GM18498 (cell line): ENCODE data around the gene CARF.
"Not testable (repeated sequence)": the region's sequence is repeated elsewhere in the genome, so short reads cannot be mapped to it uniquely, and the experiment has no call there.

ENCODE experiments used
- ATAC-seq: cut with Tn5 transposase; IDR thresholded peaks from one replicate; pipeline ENCODE4 v1.9.1; 2021; ENCODE audit warnings: mild to moderate bottlenecking, moderate library complexity; ENCODE audit not compliant: unreplicated experiment

Gene CARF, protein sequence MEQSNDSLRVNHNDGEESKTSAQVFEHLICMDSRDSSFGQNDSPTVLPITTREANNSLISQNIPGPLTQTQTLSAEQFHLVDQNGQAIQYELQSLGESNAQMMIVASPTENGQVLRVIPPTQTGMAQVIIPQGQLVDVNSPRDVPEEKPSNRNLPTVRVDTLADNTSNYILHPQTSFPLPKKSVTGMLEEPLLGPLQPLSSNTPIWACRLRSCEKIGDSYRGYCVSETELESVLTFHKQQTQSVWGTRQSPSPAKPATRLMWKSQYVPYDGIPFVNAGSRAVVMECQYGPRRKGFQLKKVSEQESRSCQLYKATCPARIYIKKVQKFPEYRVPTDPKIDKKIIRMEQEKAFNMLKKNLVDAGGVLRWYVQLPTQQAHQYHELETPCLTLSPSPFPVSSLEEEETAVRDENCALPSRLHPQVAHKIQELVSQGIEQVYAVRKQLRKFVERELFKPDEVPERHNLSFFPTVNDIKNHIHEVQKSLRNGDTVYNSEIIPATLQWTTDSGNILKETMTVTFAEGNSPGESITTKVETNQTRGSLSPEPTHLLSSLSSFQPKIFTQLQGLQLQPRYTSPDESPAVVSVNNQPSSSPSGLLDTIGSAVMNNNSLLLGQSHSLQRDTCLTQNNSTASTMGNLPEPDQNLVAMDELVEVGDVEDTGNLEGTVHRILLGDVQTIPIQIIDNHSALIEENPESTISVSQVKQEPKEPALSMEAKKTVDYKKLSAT

DNA sequence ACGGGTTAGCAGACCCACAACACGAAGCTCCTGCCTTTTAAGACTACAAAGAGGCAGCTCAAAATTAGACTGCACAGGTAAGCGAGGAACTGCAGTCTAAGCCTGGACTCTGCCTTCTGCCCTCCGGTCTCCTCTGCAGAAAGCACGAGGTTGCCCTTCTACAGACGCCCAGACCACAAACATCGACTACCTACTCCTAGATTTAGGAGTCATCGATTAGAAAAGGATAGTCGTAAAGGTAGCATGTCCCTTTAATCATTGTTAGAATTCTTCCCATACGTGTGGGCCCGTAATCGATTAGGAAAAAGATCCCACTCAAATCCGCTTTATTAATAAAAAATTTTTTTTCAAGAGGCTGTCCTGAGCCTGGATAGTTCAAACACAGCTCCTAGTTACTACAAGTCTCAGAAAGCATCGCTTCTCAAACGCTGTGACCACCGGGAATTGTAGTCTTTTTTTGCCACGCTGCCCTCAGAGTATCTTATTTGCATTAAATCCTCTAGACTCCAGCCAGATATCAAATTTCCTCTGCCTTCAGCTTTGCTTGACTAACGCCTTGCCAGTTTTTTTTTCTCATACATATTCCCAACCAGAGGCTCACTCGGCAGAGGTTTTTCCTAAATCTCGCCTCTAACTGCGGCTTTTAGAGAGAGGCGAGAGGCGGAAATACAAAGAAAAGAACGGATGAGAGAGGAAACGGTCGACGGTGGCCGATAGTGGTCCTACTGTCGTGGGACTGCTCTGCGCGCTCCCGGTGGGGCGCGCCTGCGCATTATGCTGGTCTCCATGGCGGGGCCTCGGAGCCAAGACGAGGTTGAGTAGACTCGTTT, at the start of gene CARF, which contains the start of gene WDR12:
TSS of gene CARF (plus strand) at position 764 of the 830 bp plus-strand sequence. CDS start 29,628 bp downstream, outside the sequence.
TSS of gene WDR12 (minus strand) at position 162 of the 830 bp plus-strand sequence. CDS start 197 bp downstream, outside the sequence.
- peak; percentile 79 for ATAC-seq

DNA sequence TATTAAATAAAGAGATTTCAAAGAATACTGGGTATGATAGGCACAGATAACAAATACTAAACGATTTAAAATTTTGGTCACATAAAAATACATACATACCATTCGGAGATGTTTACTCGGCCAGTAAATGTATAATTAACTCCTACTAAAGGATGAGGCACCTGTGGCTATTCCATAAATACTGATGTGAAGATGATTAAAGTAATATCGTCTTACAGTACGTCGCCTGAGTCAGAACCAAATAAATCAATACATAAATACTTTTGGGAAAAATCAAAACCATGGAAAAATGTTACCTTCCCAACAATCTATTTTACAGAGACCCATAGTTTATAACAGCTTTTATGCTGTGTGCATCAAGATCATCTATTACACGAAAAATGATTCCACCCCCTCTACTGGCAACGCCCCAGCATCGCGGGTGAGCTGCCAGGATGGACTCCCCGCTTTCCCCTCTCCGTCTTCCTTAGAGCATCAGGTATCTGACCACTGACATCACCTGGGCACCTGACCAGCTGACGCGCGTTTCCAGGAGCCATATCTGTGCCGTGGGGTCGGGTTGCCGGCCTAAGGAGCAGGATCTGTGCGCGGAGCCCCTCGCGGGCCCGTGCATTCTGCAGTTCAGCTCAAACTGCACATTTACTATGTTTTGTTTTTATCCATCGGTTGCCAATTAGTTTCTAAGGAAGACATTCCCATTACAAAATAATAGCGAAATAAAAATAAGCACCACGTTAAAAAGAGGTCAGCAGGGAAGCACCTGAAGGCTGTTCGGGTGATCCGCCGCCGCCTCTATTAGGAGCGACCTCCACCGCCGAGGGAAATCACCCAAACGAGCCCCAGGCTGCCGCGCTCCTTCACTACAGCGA, 41.4 kb upstream of the CARF start:
- ATAC-seq = peak; percentile 74

DNA sequence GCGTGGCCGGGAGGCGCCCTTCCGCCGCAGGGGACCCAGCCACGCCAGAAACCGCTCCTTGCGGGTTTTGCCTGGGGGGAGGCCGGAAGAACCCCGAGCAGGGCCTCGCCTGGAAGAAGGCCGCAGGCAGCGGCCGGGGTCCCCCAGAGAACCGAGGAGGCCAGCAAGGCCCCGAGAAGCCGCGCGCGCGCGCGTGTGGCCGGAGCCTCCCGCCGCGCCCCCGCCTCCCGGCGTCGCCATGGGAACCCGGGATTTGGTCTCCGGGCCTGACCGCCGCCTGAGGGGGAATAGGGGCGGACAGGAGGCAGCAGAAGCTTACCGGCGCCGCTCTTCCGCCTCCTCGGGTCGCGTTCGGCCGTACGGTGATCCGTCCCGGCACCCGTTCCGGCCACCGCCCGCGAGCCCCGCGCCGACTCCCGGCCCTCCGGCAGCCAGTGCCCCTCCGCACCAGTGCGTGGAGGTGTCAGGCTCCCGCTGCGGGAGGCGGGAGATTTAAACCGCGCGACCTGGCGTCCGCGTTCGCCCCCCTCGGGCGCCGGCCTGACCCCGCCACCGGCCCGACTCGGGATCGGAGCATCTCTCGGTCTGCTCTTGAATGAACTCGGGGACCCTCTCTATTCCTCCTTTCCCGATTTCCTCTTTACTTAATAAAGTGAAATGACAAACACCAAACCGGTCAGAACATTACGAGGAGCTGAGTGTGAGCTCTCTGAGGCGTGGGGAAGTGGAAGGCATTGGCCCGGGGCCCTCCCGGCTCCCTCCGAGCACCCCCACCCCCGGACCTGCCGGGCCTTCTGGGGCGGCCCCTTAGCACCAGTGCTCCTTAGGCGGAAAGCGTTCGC, 40.6 kb upstream of the CARF start, which contains the start of gene ICA1L:
TSS of gene ICA1L (minus strand) at position 467 of the 842 bp plus-strand sequence. CDS start 42,757 bp downstream, outside the sequence.
- peak; percentile 65 for ATAC-seq

DNA sequence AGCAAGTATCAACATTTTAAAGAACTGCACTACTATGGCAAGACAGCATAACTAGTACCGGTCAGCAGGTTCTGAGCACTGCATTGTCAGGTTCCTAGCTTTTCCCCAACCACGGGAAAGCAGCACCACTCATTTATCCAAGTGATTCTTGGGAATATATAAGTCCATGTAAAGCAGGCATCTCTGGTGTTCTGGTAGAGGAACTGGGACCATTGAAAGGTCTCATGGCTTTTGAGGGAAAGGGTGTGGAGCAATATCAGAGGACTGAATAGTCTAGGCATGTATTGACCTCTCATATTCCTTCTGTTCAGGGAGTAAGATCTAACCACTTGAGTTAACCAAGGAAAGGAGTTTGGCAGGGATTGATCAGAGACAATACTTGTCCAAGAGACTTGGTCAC, 34.4 kb upstream of the CARF start:
- ATAC-seq = no peak

DNA sequence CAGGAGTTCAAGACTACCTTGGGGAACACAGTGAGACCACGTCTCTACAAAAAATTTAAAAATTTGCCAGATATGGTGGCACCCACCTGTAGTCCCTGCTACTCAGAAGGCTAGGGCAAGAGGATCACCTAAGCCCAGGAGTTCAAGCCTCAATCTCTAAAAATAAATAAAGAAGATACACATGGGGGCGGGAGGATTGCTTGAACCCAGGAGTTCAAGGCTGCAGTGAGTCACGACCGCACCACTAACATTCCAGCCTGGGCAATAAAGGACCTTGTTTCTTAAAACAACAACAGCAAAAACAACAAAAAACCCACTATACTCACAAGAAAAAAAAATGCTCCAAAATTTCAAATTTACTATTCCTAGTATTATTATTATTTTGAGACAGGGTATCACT, 30.5 kb upstream of the CARF start:
- no peak for ATAC-seq

DNA sequence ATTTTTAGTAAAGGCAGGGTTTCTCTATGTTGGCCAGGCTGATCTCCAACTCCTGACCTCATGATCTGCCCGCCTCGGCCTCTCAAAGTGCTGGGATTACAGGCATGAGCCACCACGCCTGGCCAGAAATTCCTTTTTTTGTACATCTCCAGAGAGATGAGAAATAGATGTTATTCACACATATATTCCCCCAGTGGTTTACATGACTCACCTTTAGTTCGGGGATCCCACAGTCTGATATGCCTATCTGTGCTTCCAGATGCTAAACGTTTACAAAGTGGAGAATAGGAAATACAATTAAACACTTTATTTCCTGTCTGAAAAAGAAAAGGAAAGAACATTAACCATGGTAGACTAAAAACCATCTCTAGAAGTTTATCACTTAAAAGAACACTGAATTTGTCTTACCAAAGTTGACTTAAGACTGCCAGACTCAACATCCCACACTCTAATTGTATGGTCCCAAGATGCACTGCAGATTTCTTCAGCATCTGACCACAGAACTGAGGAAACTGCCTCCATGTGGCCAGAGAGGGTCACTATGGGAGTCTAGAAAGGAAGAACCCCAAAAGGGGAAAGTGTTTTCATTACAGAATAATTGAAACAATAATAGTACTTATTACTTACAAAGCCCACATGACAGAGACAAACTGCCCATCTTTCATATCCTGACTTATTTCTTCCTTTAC, 27.9 kb upstream of the CARF start:
- ATAC-seq = no peak

DNA sequence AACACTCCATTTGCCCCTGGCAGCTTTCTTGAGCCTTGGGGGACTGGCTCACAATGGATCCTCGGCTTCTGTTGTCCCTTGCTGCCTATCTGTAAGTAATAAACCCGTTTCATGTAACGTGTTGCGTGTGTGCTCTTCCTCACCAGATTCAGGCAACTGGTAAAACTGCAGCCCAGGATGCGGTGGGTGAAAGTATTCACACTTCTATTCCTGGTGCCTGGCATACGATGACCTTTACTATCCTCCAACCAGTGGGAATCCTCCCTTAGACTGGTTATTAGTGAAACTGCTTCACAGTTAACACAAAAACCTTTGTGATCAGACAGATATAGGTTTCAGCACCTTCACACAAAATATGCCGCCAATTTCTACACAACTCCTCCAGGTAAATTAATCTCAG, 26.9 kb upstream of the CARF start:
- no peak for ATAC-seq

DNA sequence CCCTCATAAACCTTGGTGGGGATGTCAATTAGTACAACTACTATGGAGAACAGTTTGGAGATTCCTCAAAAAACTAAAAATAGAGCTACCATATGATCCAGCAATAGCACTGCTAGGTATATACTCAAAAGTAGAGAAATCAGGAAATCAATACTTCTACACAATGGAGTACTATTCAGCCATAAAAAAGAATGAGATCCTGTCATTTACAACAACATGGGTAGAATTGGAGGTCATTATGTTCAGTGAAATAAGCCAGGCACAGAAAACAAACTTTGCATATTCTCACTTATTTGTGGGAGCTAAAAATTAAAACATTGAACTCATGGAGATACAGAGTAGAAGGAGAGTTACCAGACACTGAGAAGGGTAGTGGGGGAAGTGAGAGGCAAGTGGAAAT, 6.6 kb upstream of the CARF start:
- not testable (repeated sequence) for ATAC-seq

DNA sequence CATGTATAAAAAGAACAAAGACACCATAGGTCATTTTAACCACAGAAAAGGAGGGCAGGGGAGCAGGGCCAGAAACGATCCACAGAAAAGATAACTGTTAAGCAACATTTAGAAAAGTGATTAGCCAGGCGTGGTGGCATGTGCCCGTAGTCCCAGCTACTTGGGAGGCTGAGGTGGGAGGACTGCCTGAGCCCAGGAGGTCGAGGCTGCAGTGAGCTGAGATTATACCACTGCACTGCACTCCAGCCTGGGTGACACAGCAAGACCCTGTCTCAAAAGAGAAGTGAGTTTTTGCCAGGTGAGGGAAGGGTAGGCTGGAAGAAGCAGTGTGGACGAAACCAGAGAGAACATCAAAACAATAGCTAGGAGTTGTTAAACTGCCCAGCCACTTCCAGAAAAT, 3.9 kb upstream of the CARF start:
- ATAC-seq = no peak

DNA sequence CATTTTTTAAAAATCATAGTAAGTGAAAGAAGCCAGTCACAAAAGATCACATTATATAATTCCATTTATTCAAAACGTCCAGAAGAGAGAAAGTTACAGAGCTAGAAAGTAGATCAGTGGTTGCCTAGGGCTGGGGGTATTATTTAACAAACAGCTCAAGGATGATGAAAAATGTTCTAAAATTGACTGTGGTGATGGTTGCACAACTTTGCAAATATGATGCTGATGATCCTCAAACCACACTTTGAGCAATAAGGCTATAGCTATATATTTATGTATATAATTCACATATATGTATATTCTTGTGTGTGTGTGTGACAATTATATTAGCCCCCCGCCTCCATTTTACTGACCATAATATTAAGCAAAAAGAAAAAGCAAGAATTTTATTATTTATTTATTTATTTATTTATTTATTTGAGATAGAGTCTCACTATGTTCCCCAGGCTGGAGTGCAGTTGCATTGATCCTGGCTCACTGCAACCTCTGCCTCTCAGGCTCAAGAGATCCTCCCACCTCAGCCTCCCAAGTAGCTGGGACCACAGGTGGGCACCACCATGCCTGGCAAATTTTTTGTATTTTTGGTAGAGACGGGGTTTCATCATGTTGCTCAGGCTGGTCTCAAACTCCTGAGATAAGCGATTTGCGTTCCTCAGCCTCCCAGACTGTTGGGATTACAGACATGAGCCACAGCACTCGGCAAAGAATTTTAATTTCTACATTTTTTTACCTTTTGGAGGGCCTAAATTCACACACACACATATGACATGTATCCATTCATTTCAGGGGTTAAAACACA, 2.5 kb upstream of the CARF start:
- ATAC-seq = no peak

DNA sequence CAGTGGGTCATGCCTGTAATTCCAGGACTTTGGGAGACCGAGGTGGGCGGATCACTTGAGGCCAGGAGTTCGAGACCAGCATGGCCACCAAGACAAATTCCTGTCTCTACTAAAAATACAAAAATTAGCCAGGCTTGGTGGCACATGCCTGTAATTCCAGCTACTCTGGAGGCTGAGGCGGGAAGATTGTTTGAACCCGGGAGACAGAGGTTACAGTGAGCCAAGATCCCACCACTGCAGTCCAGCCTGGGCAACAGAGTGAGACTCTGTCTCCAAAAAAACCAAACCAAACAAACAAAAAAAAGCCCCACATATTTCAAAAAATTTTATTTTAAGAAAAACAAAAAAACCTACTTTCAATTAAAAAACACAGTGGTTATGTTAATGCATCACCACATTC, 1.8 kb upstream of the CARF start:
- not testable (repeated sequence) for ATAC-seq

DNA sequence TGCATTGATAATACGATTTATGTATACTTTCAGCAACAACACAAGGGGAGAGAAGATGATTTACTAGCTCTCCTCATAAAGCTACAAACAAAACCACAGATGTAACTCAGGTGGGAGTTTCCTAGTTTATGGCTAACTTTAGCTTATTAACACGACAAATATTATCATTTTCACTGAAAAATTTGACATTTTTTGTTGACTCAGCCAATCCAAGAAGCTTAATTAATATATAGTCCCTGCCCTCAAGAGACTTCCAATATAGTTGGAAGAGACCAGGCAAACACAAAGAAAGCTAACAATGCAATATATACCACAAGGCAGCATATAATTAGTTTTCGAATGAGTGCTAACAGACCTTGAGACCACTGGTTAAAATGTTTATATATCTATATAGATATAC, 1.4 kb upstream of the CARF start:
- no peak for ATAC-seq

DNA sequence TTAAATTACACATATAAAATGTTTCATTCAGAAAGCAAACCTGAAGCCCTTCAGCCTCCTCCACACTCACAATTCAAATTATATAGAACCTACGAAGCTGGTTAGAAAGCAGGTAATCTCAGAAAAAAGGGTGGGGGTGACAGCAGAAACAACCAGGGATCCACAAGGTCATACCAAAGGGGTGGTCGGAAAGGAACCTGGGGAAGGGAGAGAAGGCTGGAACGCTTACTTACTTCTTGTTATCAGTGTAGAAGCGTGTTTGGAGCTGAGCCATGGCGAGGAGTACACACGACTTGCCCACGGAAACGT, 918 bp upstream of the CARF start:
- peak; percentile 16 for ATAC-seq

DNA sequence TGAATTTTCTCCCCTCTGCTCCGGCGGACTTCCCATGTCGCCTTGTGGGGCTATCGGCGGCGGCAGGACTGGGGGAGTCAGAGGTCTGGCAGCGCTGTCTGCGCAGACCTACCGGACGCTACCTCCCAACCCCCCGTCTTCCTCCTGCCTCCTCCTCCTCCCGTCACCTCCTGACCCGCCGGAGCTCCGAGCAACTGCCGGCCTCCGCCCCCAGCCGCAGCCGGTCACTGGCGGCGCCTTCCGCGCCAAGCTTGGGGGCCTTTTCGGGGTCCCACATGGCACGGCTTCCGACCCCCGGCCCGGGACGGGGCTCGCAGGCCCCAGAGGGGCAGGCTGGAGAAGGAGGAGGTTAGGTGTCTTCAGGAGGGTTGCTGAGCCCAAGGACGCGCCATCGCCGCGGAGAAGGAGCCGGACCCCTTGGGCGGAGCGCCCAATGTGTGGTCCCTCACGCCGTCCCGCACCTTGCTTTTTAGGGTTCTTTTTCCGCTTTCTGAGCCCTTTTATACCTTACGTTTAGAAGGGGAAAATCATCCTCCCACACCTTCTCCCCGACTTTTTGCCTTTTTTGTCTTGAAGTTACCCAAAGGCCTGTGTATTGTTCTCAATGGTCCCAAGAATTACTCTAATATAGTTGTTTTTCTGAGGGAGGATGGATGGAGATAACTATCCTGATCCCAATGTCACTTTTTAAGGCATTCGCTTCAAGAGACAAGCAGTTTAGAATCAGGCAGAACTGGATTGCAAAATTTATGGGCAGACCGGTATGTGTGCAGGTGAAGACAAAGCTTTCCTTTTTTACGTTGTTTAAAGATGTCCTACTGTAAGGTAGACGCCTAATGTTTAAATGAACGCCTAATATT, 497 bp downstream of the CARF start:
- ATAC-seq = peak; percentile 68

DNA sequence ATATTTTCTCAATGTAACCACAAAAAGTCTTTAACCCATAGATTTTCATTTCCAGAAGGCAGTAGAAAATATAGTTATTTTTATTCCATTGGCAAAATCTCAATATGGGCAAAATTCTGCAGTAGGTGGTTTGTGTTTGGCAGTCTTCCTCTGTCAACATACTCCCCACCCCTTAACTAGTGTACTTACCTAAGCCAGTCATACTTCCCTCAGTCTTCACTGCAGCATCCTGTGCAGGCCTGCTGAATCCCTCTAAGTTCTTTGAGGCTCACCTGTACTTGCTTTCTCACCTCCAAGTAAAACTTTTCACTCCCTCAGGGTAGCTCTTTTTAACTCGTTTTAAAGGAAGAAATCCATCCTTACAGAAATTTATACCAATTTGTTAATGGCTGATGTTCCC, 6.8 kb downstream of the CARF start:
- ATAC-seq = no peak

DNA sequence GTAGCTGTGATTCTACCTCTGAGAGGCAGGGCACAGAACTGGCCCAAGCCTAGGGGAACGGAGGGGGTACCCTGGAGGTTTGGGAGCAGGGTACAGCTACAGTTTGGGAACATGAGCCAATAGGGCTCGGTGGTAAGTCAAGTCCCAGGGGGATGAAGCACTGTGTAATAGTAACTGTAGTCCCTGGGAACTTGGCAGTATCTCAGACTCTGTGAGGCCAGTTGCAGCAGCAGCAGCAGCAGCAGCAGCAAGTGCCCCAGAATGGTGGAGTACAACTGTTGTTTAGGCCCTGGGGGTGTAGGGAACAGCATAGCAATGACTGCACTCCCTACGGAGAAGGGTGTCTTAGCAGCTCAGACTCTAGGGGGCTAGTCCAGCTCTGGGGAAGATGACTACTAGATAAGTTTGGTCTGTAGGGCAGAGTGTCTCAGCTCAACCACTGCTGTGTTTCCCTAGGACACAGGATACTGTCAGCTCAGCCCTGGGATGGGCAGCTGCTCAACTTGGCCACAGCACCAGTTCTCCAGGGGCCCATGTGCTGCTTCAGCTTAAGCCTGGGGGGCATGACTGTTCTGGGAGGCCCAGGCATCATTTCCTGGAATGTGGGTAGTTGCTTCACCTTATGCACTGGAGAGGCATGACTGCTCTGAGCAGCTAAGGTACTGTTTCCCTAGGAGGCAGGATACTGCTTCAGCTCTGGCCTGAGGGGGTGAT, 20.5 kb downstream of the CARF start:
- no peak for ATAC-seq

DNA sequence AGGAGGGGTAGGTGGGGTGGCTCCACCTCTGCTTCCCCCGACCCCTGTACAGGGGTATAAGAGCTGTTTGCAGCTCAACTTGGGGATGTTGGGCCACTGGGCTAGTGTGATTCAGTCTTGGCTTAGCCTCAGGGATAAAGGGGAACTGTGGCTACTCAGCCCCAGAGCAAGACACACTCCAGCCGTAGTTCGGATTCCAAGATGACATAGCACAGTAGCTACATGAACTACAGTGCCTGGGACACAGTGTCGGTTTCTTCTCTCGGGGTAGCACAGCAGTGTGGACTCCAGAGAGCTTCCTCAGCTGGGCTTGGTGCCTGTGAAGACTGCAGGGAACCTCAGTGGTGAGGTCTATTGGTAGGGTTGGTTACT, 21.1 kb downstream of the CARF start:
- no peak for ATAC-seq
